Measurements from ENCODE around the gene FYTTD1. TPM values are rescaled to one million over a fixed set of nuclear protein-coding genes. Genes with fewer than 3 reads are reported as not detected.
A peak's percentile ranks its signal among the peaks of the same experiment; 100 is the strongest.

FYTTD1 gene
- total RNA-seq, 2 donors from 2014 or later: 56.2 to 75.1 TPM

- DNase-seq (ENCODE audit: low spot score): no peak
- intact Hi-C loops (cut with DNase I): no loop called here
Observed at GRCh38 chr3:197789309-197789708, 39.6 kb downstream of the FYTTD1 start.

DNA sequence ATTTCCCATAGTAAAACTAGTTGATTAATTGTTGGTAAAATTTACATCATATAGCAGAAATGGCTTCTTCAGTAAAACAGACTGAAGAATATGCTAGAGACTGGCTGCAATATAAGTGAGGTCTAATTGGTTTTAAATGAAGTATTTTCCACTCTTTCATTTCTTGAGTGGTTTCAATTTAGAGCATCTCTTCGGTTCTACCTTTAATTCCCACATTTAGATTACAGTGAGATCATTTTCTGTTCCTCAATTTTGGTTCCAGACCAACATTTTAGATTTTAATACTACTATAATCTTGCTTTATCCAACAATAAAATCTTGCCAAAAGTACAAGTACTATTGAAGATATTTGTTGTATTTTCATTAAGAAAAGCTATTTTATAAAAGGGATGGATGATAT is 40.4 kb downstream of the FYTTD1 start:
- intact Hi-C loops (cut with DNase I): no loop called here

DNA sequence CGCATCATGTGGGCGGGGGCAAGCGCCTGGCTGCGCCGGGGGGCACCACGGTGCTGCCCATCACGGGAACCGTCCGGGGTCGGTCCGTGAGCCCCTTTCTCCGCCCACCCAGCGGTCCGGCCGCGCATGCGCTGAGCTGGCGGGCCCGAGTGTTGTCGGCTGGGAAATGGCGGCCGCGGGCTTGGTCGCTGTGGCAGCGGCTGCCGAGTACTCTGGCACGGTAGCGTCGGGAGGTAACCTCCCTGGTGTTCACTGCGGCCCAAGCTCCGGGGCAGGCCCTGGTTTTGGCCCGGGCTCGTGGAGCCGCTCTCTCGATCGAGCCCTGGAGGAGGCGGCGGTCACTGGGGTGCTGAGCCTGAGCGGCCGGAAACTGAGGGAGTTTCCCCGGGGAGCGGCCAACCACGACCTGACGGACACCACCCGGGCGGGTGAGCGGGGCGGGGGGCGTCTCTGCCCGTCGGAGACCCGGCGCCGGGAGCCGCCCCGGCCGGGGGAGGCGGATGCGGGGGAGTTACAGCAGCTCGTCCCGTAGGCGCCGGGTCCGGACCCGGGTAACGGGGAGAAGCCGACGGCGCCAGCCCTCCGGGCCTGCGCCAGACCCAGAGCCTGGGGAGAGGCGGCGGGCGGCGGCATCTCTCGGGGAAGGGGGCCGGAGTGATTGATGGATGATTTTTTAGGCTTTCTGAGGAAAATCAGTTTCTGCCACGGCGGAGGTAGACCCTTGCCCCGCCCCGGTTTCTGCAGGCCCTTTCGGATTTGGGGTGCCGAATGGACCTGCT is 41.6 kb downstream of the FYTTD1 start, which contains the start of gene LRCH3:
TSS of gene LRCH3 (plus strand) at position 142 of the 779 bp plus-strand sequence. CDS start at position 167, 25 bp downstream.
- intact Hi-C loops (cut with DNase I): no loop called here
- peak; percentile 95 for DNase-seq (ENCODE audit: low spot score)

More for the DNA sequence above, 40.4 kb downstream of the FYTTD1 start:
- DNase-seq (ENCODE audit: low spot score): no peak

GRCh38 chr3:197791892-197792647 is 42.4 kb downstream of the FYTTD1 start:
- no peak for DNase-seq (ENCODE audit: low spot score)
- intact Hi-C loops (cut with DNase I): no loop called here

DNA sequence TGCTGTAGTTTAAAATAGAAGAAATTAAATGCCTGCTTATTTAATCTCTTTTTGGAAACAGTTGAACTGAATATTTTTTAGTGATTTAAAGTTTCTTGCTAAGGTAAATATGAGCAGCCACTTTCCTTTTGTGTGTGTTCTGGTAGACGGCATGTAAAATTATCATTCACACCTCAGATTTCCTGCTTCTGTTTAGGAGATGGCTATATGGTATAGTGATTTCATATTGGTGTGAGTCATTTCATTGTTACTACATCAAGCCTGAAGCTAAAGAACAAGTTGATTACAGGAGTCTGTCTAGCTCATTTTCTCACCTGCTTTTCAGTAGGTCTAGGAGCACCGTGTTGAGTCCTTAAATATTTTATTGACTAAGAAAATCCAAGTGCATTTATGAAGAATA is 43.6 kb downstream of the FYTTD1 start:
- DNase-seq (ENCODE audit: low spot score): no peak
- intact Hi-C loops (cut with DNase I): no loop called here

- intact Hi-C loops (cut with DNase I): no loop called here
Observed at GRCh38 chr3:197794115-197794514, 44.4 kb downstream of the FYTTD1 start.

GRCh38 chr3:197795200-197795599 is 45.5 kb downstream of the FYTTD1 start:
- DNase-seq (ENCODE audit: low spot score): no peak
- intact Hi-C loops (cut with DNase I): no loop called here

More at GRCh38 chr3:197794115-197794514, 44.4 kb downstream of the FYTTD1 start:
- no peak for DNase-seq (ENCODE audit: low spot score)

DNA sequence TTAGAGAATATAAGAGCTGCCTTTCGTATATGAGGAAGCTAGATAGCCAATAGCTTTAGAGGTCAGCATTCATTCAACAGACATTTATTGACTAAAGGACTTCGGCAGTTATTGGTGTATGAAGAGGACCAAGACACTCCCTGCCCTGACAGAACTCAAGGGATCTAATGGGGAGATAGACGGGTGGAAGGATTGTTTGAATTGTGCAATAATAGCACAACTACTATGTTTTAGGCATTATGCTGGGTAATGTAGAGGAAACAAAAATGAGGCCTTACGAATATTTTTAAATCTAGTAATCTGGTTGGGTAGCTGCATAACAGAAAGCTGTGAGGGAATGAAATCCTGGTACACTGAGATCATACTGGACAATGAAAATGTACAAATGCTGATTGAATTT is 46.4 kb downstream of the FYTTD1 start:
- intact Hi-C loops (cut with DNase I): no loop called here
- no peak for DNase-seq (ENCODE audit: low spot score)

DNA sequence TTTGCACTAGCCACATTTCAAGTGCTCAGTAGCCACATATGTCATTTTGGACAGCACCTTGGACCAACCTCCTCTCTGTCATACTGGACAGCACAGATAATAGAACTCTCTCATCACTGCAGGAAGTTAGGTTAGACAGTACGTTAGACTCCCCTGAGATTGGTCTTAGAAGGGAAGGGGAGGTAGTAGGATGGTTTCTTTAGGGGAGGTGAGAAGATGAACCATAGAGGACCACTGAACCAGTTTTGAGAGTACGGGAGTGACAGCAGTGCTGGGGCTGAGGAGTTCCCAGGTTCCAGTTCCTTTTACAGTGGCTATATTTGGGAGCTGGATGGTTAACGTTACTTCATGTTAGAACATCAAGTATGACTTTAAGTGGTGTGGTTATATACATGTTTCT is 49.2 kb downstream of the FYTTD1 start:
- intact Hi-C loops (cut with DNase I): no loop called here
- DNase-seq (ENCODE audit: low spot score): no peak

GRCh38 chr3:197800379-197800778 is 50.7 kb downstream of the FYTTD1 start:
- DNase-seq (ENCODE audit: low spot score): no peak
- intact Hi-C loops (cut with DNase I): no loop called here

DNA sequence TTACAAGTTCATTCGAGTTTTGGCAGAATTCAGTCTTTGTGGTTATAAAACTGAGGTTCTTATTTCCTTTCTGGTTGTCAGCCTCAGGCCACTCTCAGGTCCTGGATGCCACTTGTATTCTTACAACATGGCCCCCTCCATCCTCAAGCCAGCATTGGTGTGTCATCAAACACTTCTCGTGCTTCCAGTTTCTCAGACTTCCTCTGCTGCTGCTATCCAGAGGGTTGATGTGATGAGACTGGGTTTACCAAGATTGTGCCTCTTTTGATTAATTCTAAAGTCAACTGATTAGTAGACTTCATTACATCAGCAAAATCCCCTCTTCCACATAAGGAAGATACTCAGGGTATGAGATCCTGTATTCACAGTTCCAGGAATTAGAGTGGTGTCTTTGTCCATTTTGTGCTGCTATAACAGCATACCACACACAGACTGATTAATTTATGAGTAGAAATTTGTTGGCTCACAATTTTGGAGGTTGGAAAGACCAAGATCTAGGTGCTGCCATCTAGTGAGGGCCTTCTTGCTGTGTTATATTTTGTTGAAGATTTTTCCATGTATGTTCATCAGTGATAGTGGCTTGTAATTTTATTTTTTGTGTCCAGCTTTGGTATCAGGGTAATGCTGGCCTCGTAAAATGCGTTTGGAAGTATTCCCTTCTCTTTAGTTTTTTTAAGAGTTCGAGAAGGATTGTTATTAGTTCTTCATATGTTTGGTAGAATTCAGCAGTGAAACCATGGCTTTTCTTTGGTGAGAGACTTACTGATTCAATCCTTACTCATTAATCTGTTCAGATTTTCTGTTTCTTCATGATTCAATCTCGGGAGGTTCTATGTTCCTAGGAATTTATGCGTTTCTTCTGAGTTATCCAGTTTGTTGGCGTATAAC is 52.5 kb downstream of the FYTTD1 start:
- intact Hi-C loops (cut with DNase I): no loop called here
- no peak for DNase-seq (ENCODE audit: low spot score)

DNA sequence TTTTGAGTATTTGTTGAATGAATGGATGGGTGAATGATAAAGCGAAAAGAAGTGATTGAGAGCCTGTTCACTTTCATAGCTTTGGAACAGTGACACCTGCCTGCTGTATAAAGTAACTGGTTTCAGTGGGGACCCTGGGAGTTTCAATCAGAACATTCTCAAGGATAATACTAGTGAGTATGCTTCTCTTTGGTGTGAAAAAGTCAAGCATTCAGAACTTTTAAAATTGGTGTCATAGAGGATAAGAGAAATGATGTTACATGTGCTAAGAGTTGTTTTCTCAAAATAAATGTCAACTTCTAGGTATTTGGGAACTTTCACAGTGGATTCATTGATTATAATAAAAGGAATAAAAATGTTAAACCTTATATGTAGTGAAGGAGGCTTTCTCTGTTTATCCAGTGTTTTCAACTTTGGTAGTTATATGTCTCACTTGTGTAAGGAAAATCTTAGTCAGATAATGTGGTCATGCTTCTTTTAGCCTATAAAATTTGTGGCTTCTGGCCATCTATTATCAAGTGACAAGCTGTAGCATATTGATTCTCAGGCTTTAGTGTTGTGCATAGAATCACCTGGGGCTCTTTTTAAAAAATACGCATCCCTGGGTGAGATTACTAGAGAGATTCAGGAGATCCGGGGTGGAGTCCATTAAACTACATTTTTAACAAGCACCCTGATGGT is 53.2 kb downstream of the FYTTD1 start:
- intact Hi-C loops (cut with DNase I): no loop called here
- no peak for DNase-seq (ENCODE audit: low spot score)

DNA sequence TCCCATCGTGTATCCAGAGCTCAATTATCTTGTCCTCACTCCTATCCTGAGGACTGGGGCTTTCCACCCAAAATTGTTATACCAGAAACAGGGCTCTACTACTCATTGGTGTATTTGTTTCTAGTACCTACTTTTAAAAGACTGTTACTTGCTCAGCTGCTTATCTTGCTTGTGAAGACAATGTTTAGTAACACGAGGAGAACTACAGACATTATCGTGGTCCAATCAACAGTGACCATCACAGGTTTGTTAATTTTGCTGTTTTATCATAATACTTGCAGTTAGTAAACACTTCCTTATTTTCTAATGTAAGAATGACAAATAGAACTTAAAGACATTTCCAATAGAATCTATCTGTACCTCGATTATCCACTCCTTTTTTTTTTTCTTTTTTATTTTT is 54.8 kb downstream of the FYTTD1 start:
- intact Hi-C loops (cut with DNase I): no loop called here
- DNase-seq (ENCODE audit: low spot score): no peak

DNA sequence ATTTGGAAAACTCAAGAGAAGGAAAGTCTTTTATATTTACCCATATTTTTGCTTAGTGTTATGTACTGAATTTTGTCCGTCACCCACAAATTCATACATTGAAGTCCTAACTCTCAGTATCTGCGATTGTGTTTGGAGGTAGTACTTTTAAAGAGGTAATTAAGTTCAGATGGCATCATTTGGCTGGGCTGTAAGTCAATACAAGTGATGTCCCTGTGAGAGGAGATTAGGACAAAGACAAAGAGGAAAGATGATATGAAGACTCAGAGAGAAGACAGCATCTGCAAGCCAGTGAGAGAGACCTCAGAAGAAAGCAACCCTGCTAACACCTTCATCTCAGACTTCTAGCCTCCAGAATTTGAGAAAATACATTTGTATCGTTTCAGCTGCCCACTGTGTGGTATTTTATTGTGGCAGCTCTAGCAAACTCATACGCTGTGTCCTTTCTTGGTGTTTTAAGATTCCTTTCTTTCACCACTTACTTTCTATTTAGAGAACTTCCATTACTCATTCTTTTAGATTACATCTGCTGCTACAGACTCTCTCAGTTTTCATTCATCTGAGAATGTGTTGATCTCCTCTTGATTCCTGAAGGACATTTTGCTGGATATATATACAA is 58.4 kb downstream of the FYTTD1 start:
- DNase-seq (ENCODE audit: low spot score): no peak
- intact Hi-C loops (cut with DNase I): no loop called here

DNA sequence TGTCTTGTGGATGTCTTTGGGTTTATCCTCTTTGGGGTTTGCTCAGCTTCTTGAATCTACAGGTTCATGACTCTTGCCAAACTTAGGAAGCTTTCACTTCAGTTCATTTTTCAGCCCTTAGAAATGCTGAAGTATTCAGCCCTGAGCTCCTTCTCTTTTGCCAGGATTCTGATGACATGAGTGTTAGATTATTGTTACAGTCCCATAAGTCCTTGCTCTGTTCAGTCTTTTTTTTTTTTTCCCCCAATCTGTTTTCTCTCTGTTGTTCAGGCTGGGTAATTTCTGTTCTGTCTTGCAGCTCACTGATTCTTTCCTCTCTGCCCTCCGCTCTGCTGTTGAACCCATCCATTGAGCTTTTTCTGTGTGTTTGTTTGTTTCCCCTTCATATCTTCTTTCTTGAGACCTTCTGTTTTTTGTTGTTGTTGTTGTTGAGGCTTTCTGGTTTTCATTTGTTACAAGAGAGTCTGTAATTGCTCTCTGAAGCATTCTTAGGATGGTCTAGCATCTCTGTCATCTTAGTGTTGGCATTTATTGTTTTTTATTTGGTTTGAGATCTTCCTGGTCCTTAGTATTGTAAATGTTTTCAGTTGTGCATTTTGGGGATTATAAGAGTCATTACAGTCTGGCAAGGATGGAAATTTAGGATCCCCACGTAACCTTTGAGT is 59.8 kb downstream of the FYTTD1 start:
- no peak for DNase-seq (ENCODE audit: low spot score)
- intact Hi-C loops (cut with DNase I): no loop called here

DNA sequence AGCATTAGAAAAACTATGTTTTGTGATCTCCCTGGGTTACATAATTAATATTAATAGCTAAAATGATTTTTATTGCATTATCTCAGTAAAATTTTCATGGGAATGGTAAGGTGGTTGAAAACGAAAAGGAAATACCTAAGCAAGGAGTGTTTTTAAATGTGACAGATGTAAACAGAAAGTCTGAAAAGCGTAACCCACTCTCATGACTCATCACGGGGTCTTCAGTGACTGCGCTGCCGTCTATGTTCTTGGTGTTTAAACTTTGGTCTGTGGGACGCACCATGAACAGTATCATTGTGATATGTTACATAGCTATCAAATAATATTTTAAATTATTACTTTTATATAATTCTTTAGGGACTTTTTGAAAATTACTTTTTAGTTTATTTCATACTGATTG is 61.2 kb downstream of the FYTTD1 start:
- no peak for DNase-seq (ENCODE audit: low spot score)
- intact Hi-C loops (cut with DNase I): no loop called here

DNA sequence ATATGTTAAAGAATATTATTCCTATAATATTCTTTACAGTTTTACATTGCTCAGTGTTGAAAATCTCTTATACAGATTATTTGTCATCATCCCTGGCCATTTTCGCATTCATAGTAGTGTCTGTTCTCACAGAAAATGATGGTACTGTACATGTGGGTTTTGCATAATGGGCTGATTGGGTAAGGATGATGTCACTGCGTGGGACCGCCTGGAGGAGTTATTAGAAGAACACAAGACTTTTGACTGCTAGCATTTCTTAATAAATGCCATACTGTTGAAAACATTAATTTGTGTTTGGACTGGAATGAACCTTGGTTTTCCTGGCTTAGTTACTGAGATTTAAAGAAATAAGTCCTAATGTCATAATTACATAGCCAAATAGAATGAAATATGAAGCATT is 61.7 kb downstream of the FYTTD1 start:
- intact Hi-C loops (cut with DNase I): no loop called here
- DNase-seq (ENCODE audit: low spot score): no peak

DNA sequence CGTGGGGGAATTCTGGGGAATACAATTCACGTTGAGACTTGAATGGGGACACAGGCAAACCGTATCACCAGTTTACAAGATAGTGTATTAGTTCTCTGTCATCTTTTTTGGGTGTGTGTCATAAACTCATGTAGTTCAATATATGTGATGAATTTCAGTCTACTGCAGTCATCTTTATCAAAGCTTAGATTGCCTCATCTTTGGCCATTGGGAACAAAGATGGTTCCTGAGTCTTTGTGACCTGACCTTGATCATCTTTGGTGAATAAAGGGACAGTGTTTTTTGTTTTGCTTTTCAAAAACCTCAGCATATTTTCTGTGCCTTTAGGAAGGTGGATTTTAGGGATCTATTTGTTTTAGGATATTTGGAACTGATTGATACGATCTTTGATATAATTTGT is 64.7 kb downstream of the FYTTD1 start:
- intact Hi-C loops (cut with DNase I): no loop called here
- DNase-seq (ENCODE audit: low spot score): no peak
